Islet precursor cell (in vitro differentiated cells): ENCODE data around the gene UMODL1.

Source experiments
- DNase-seq: peaks from one replicate; pipeline ENCODE4 v3.0.0-alpha.2; 2018

Gene UMODL1, protein sequence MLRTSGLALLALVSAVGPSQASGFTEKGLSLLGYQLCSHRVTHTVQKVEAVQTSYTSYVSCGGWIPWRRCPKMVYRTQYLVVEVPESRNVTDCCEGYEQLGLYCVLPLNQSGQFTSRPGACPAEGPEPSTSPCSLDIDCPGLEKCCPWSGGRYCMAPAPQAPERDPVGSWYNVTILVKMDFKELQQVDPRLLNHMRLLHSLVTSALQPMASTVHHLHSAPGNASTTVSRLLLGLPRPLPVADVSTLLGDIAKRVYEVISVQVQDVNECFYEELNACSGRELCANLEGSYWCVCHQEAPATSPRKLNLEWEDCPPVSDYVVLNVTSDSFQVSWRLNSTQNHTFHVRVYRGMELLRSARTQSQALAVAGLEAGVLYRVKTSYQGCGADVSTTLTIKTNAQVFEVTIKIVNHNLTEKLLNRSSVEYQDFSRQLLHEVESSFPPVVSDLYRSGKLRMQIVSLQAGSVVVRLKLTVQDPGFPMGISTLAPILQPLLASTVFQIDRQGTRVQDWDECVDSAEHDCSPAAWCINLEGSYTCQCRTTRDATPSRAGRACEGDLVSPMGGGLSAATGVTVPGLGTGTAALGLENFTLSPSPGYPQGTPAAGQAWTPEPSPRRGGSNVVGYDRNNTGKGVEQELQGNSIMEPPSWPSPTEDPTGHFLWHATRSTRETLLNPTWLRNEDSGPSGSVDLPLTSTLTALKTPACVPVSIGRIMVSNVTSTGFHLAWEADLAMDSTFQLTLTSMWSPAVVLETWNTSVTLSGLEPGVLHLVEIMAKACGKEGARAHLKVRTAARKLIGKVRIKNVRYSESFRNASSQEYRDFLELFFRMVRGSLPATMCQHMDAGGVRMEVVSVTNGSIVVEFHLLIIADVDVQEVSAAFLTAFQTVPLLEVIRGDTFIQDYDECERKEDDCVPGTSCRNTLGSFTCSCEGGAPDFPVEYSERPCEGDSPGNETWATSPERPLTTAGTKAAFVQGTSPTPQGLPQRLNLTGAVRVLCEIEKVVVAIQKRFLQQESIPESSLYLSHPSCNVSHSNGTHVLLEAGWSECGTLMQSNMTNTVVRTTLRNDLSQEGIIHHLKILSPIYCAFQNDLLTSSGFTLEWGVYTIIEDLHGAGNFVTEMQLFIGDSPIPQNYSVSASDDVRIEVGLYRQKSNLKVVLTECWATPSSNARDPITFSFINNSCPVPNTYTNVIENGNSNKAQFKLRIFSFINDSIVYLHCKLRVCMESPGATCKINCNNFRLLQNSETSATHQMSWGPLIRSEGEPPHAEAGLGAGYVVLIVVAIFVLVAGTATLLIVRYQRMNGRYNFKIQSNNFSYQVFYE

DNA sequence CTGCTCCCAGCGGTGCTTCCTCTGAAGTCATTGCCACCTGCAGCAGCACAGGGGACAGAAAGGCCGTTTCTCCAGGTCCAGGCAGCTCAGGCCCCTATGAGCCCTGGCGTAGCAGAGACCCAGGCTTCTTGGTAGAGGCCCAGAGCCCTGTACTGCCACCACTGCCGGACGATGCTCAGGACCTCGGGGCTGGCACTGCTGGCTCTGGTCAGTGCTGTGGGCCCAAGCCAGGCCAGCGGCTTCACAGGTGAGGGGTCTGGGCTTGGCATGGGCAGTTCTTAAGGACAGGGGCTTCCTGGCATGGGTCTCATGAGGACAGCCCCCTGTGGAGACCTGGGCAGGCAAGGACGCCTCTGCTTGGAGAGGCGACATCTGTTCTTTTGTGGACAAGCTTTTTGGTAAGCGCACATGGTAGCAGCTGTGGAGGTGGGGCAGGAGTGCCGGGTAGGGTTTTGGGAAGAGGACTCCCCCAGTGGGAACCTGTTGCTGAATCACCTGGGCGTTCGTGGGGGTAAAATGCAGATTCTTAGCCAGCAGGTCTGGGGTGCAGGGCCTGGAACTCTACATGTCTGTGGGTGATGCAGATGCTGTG is at the start of gene UMODL1:
UMODL1 (plus strand) TSS at position 172 of the 592 bp plus-strand sequence; CDS start at position 172, 0 bp downstream.
- no peak for DNase-seq

DNA sequence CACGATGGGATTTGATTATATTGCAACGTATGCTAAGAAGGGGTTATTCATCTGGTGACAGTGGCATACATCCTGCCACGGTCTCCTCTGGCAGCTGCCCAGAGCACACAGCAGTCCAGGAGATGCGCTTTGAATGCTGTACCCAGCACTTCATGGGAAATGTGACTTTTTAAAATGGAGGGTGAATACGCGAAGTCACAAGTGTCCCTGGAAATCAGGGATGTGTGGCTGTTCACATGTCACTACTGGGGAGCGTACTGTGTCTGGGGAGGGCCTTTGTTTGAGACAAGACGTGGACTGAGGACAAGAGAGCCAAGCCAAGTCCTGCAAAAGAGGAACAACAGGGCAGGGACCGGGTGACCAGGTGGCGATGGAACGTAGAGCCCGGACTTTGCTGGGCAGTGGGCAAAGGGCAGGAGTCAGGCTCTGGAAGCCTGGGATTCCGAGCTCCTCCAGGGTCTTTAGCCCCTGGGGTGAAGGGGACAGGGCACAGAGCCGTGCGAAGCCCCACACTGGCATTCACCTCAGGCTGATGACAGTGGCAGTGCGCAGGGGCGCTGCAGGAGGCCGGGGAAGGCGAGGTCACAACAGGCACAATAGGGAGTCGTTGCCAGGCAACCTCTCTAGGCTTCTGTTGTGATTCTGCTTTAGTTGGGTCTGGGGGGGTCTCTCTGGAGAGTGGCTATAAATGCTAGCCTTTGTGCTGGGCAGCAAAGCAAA is 49.6 kb upstream of the UMODL1 start:
- no peak for DNase-seq

DNA sequence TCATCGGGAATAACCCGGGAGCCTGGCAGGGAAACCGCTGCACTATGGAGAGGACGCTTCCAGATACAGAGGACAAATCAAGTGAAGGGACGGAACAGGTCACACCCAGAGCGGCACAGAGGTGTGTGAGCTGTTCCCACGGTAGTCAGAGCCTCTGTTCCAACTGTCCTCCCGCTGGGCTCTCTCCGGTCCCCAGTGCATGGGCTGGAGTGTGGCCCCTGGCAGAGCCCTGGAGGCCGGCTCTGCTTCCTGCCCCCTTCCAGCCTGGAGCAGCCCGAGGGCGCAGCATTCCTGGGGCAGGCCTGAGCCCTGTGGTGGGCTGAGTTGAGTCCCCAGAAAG is 49.1 kb upstream of the UMODL1 start:
- DNase-seq, result no peak

DNA sequence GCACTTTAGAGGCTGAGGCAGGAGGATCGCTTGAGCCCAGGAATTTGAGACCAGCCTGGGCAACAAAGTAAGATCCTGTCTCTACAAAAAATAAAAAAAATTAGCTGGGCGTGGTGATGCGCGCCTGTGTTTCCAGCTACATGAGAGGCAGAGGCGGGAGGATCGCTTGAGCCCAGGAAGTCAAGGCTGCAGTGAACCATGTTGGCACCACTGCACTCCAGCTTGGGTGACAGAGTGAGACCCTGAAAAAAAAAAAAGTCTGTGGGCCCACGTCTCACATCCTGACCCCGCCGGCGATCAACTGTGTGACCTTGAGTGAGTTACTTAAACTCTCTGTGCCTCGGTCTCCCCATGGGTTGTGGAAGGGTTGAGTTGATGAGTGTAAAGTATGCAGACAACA is 48.2 kb upstream of the UMODL1 start:
- no peak for DNase-seq

DNA sequence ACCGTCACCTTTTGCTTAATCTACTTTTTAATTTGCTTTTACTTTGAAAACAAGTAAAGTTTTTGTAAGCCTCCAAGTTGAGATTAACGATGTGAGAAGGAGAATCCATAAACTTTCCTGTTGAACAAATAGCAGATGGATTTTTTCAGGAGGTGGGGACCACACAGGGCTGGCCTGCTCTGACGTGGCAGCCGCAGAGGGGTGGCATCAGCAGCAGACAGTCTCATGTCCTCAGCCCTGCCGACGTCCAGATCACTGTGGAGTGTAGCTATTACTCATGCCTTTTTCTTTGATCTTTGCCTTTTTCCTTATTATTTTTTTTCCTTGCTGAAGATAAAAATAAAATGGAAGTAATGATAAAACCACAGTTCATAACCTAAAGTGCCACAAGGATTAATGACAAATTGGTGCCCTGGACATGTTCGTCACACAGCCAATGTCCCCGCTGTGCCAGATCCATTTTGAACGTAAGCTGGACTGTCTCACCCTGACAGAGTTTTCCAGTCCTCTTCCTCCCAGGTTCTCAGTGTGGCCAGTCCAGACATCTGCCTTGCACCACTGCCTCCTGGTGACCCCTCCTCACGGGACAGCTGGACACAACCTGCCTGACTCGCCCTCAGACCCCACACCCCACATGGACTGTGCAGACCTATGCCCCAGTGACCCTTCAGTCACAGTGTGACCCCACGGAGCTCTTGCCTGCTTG is 45.6 kb upstream of the UMODL1 start:
- no peak for DNase-seq

DNA sequence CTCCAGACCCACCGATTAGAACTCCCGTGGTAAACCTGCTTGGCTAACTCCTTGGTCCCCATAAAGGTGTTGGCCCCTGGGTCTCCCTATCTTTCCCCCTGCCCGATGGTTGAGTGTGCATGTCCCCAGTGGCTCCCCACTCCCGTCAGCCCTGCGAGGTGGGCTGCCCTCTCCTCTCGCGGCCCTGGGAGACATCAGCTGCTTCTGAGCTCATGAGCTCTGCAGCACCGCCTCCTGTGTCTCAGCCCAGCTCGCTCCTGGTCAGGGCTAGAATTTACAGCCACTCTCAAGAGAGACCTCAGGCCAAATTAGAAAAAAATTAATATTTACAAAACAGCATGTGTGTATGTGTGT is 45.1 kb upstream of the UMODL1 start:
- DNase-seq, result no peak

DNA sequence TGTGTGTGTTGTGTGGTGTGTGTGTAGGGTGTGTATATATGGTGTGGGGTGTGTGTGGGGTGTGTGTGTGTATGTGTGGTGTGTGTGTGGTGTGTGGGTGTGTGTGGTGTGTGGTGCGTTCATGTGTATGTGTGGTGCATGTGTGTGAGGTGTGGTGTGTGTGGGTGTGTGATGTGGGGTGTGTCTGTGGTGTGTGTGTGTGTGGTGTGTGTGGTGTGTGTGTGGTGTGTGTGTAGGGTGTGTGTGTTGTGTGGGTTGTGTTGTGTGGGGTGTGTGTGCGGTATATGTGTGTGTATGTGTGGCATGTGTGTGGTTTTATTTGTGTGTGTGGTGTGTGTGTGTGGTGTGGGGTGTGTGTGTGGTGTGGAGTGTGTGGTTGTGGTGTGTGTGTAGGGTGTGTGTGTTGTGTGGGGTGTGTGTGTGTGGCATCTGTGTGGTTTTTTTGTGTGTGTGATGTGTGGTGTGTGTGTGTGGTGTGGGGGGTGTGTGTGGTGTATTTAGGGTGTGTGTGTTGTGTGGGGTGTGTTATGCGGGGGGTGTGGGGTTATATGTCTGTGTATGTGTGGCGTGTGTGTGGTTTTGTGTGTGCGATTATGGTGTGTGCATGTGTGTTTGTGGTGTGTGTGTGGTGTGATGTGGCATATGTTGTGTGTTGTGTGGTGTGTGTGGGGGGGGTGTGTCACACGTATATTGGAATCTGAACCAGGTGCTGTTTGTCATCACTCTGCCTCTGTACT is 43.9 kb upstream of the UMODL1 start:
- DNase-seq, result no peak

DNA sequence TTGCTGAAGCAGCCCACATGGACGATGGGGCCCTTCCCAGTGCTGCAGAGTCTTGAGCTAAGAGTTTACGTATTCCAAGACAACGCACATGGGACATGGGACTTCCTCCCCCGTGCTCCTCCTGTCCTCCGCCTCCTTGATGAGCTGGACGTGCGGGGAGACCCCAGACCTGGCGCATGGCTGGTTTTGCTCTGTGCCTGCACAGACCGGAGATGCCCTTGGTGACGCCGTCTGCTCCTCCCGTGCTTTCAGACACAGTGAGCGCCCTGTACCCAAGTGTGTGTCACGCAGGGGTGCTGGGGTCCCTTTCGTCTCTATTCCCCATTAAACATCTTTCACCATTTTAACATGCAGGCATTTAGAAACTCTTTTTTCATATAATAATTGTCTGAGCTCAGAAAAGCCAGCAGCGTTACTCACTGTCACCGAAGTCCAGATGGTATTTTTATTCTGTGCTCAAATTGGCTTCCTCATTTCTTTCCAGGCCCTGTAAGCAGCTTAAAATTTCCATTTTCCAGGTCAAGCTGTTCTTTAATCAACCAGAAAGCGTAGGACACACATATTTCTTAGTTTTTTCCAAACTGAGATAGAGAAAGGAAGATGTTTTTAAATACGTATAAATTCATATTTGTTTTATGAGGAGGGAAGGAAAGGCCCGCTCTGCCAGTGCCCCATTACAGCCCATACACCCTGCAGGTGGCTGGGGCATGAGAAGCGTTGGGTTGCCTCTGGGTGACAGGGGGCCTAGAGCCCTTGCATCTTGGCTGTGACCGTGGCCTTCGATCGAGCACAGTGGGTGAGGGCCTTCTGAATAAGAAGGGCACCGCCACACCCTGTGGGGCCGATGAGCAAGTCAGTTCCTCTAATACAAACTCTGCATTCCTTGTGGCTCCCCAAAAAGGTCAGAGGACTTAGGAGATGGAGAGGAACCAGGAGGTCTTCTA is 43.0 kb upstream of the UMODL1 start:
- DNase-seq, result no peak

DNA sequence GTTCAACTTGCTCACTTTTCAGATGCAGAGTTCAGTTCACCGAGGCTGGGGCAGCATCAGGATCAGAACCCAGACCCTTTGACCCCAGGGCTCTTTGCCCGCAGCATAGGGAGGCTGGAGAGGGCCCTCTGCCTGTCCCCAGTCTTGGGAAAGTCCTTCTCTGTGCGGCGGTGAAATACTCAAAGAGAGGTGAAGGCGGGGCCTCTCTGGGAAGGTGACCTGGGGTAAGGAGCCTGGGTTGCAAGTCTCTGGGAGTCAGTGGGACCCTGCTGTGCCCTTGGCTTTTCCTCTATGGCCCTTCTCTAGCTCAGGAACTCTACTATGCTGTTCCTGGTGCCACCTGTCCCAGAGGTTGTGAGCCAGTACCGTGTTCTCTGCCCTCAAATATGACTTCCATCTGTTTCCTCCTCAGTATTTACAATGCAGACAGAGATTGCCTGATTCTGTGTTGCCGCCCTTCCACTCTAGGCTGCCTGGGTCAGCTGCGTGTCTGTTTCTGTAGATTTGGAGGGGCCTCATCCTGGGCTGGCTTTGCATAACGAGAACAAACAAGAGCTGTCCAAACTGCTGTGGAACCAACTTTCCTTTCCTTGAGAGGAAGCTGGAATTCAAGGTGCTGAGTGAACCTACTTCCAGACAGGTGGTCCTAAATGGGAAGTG is 42.2 kb upstream of the UMODL1 start:
- DNase-seq, result no peak

DNA sequence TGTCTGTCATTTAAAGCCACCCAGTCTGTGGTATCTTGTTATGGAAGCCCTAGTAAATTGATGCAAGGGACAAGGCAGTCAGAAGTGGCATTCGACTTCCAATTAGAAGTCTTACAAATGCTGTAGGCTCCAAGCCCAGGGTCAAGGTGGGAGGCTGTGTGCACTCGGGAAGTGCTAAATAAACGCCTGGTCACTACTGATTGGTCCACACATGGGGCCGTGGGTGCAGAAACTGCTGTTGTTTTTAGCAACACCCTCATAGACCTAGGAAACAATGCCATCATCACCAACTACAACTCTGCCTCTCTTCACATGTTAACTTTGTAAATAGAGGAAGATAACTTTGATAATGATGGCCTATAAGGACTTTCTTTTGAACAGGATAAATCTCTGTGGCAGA is 40.8 kb upstream of the UMODL1 start:
- no peak for DNase-seq

DNA sequence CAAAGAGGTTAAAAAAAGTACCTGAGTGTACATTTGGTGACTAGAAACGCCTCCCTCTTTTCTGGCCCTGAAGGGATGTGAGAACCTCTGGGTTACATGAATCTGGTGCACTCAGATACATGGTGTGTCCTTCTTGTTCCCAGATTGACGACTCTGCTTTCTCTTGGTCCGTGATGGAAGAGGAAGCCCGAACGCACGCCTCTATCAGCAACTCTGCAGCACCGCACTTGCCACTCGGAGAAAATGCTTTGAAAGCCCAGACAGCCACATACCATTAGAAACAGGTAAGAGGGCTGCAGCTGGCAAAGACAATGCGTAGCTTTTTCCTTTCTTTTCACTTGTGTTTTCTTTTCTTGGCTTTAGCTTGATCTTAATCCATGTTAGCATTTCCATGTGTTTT is 39.9 kb upstream of the UMODL1 start:
- no peak for DNase-seq

DNA sequence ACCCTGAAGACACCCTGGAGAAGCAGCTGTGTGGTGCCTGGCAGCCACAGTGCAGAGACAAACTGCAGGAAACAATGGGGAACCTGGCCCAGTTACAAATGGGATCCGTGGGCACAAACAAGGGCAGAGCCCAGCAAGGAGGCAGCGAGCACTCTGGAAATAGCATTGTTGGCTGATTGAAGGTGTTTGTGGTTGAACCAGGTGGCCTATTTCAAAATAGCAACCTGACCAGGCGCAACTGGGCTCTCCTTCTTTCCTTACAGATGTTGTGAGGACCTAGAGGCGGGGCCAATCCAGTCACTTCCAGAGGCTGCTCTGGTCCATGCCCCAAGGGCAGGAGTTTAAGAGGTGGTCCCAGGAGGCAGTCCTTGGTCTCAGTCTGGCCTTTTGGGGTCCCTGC is 39.3 kb upstream of the UMODL1 start:
- DNase-seq, result no peak

DNA sequence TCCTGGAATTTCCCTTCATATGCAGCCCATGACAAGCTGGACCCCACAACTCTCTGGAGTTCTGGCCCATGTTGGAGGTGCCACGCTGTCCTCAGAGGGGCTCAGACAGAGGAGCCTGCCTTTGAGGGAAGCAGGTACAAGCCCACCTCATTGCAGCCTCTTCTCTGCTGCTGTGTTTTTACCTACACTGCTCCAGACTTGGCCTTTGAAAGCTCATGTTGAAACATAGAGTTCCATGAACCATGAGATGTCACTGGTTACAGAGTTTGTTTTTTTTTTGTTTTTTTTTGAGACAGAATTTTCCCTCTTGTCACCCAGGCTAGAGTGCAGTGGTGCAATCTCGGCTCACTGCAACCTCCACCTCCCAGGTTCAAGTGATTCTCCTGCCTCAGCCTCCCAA is 38.9 kb upstream of the UMODL1 start:
- DNase-seq, result no peak

DNA sequence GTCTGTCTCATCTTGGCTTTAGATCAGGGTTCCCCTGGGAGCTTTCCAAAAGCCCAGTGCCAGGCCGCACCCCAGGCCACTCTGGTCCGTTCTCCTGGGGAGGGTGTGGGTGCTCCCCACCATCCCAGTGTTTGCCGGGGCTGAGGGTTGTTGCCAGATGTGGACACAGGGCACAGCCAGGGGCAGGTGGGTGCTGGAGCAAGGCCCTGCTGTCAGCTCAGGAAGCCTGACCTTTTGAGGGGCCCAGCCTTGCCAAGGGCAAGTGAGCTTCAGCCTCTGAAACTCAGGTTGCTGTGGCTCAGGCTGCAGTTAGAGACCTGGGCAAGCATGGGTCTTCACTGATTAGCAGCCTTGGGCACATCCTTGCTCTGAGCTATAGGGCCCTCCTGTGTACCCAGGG is 38.1 kb upstream of the UMODL1 start:
- DNase-seq, result no peak

DNA sequence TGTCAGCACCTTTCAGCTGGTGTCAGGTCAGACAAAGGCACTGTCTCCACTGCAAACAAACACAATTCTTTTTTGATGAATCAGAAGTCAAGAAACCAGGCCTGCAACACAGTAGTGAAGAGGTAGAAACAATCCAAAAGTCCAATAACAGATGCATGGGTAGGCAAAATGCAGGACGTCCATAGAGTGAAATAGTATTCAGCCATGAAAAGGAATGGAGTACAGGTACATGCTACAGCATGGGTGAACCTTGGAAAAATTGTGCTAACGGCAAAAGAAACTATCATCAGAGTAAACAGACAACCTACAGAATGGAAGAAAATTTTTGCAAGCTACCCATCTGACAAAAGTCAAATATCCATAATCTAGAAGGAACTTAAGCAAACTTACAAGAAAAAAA is 34.8 kb upstream of the UMODL1 start:
- no peak for DNase-seq

DNA sequence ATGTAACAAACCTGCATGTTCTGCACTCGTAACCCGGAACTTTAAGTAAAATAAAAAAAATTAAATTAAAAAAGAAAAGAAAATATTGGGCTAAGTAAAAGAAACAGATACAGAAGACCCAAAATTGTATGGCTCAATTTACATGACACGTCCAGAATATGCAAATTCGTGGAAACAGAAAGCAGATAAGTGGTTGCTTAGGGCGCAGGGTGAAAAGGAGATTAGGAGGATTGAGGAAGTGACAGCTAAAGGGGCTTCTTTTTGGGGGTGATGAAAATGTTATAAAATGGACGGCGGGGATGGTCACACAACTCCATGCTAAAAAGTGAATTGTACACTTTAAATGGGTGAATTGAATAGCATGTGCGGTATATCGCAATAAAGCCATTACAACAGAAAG is 33.6 kb upstream of the UMODL1 start:
- DNase-seq, result no peak

DNA sequence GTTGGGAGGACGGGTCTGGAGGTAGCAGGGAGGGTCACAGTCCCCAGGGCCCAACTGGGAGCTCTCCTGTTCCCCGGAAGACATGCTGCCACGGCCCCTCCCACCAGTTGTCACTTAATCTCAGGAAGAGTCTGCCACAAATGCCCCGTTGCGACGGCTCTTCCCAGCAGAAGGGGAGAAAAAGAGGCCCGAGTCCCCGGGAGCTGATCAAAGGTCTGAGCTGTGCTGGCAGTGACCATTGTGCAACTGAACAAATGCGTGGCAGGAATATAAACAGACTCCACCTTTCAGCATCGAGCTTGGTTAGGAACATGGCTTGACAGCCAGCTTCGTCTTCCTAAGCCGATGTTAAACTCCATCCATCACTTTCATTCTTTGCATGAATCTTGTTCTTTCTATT is 33.2 kb upstream of the UMODL1 start:
- no peak for DNase-seq

DNA sequence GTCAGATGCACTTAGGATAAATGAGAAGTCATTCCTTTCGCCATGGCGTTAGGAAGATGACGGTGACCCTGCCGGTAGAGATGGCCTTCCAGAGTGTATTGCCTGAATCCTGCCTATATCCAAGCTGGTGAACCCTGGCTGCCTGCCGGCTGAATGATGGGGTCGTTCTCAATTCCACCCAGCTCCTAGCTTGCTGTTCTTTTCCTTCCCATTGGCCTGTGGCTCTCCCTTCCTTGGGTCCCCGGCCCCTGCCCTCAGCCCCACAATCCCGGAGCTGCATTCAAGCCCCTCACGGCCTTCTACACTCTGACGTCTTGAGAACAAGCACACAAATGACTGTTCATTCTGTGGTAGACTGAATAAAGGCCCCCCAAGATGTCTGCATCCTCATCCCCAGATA is 32.7 kb upstream of the UMODL1 start:
- DNase-seq, result no peak

DNA sequence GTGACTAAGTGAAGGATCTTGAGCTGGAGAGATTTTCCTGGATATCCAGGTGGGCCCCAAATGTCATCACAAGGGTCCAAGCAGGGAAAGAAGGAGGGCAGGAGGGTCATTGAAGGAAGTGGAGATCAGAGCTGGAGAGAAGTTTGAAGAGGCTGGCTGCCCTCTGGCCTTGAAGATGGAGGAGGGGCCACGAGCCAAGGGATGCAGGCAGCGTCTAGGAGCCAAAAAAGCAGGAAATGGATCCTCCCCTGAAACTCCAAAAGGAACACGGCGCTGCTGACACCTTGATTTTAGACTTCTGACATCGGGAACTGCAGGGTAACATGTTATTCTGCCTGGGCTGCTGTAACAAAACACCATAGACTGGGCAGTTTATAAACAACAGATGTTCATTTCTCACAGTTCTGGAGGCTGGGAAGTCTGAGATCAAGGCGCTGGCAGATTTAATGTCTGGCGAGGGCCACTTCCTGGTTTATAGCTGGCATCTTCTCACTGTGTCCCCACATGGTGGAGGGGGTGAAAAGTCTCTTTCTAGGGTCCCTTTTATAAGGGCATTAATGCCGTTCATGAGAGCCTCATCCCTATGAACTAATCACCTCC is 32.2 kb upstream of the UMODL1 start:
- DNase-seq, result no peak
